ENCODE results near the gene PPP2R3B. TPM values are rescaled to one million over a fixed set of nuclear protein-coding genes. Genes with fewer than 3 reads are reported as not detected.
A peak's percentile ranks its signal among the peaks of the same experiment; 100 is the strongest.
"Not testable (repeated sequence)": the region's sequence is repeated elsewhere in the genome, so short reads cannot be mapped to it uniquely, and the experiment has no call there.

The PPP2R3B gene
- total RNA-seq, 1 experiment from 2014 or later: 21.2 TPM

- no peak for DNase-seq (ENCODE audit: low read depth)
Measured at GRCh38 chrX:338836-339400, 47.8 kb downstream of the PPP2R3B start.

GRCh38 chrX:338281-338835 is 48.3 kb downstream of the PPP2R3B start:
- no peak for DNase-seq (ENCODE audit: low read depth)

GRCh38 chrX:337331-337831 is 49.3 kb downstream of the PPP2R3B start:
- no peak for DNase-seq (ENCODE audit: low read depth)

GRCh38 chrX:336227-336626 is 50.5 kb downstream of the PPP2R3B start:
- DNase-seq (ENCODE audit: low read depth): no peak

- no peak for DNase-seq (ENCODE audit: low read depth)
Measured at GRCh38 chrX:335758-336155, 51.0 kb downstream of the PPP2R3B start.

GRCh38 chrX:334971-335757 is 51.5 kb downstream of the PPP2R3B start:
- DNase-seq (ENCODE audit: low read depth): no peak

GRCh38 chrX:334331-334891 is 52.3 kb downstream of the PPP2R3B start:
- no peak for DNase-seq (ENCODE audit: low read depth)

GRCh38 chrX:333611-334311 is 52.9 kb downstream of the PPP2R3B start:
- DNase-seq (ENCODE audit: low read depth): no peak

- DNase-seq (ENCODE audit: low read depth): no peak
Measured at GRCh38 chrX:332916-333610, 53.6 kb downstream of the PPP2R3B start.

GRCh38 chrX:332496-332860 is 54.2 kb downstream of the PPP2R3B start:
- no peak for DNase-seq (ENCODE audit: low read depth)

- DNase-seq (ENCODE audit: low read depth): no peak
Measured at GRCh38 chrX:331825-332495, 54.7 kb downstream of the PPP2R3B start.

- peak; percentile 58 for DNase-seq (ENCODE audit: low read depth)
Measured at GRCh38 chrX:331151-331824, 55.4 kb downstream of the PPP2R3B start.

- DNase-seq (ENCODE audit: low read depth): no peak
Measured at GRCh38 chrX:330726-331150, 56.0 kb downstream of the PPP2R3B start.

GRCh38 chrX:330141-330725 is 56.5 kb downstream of the PPP2R3B start:
- not testable (repeated sequence) for DNase-seq (ENCODE audit: low read depth)

GRCh38 chrX:329291-329910 is 57.3 kb downstream of the PPP2R3B start:
- no peak for DNase-seq (ENCODE audit: low read depth)

GRCh38 chrX:327660-328126 is 59.0 kb downstream of the PPP2R3B start:
- no peak for DNase-seq (ENCODE audit: low read depth)

GRCh38 chrX:324664-325063 is 62.0 kb downstream of the PPP2R3B start:
- DNase-seq (ENCODE audit: low read depth): not testable (repeated sequence)

- peak; percentile 30 for DNase-seq (ENCODE audit: low read depth)
Measured at GRCh38 chrX:323721-324628, 62.7 kb downstream of the PPP2R3B start.
